ENCODE measurements around the gene CAPN15.
"Not testable (repeated sequence)": the region's sequence is repeated elsewhere in the genome, so short reads cannot be mapped to it uniquely, and the experiment has no call there.

DNA sequence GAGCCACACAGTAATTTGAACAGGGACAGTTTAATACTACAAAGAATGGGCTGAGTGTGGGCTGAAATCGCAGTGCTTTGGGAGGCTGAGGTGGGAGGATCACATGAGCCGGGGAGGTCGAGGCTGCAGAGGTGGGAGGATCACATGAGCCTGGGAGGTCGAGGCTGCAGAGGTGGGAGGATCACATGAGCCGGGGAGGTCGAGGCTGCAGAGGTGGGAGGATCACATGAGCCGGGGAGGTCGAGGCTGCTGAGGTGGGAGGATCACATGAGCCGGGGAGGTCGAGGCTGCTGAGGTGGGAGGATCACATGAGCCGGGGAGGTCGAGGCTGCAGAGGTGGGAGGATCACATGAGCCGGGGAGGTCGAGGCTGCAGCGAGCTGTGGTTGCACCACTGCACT is 32.8 kb upstream of the CAPN15 start:
- TF ChIP-seq POLR2A (IDR thresholded peaks at IDR 0.05; ENCODE audit: low read depth, low read length); POLR2AphosphoS5 (IDR thresholded peaks at IDR 0.05; ENCODE audit: low read depth, low read length); TAF1 (IDR thresholded peaks at IDR 0.05; ENCODE audit: low read depth, low read length); PAX5 (IDR thresholded peaks at IDR 0.05; ENCODE audit: insufficient read depth, low read length, severe bottlenecking); POU2F2 (IDR thresholded peaks at IDR 0.05; ENCODE audit: low read depth, low read length): not testable (repeated sequence)

All from GM12891 (cell line).